ENCODE results near the gene CSTPP1. TPM values are rescaled to one million over a fixed set of nuclear protein-coding genes. Genes with fewer than 3 reads are reported as not detected.

The CSTPP1 gene
- total and polyA plus RNA-seq, 2 of the 8 experiments (the other 6 are each of a cell fraction or from before 2014, with no cell fraction given): 24.2 to 28.7 TPM

DNA sequence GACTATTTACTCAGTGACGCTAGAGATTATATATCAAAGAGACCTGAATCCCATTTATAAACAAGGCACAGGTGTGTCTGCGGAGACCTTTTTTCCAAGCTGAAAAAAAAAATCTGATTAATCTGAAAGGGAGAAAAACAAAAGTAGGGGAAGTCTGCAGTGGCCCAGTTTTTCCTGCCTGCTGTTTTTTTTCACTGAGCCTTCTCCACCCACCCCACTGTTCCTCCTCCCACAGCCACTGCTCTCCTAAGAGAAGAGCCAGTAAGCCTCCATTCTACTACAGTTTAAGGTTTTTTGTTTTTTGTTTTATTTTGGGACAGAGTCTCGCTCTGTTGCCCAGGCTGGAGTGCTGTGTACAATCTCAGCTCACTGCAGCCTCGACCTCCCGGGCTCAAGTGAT, 221.7 kb downstream of the CSTPP1 start (continued):
- TF ChIP-seq, protein P1, sequence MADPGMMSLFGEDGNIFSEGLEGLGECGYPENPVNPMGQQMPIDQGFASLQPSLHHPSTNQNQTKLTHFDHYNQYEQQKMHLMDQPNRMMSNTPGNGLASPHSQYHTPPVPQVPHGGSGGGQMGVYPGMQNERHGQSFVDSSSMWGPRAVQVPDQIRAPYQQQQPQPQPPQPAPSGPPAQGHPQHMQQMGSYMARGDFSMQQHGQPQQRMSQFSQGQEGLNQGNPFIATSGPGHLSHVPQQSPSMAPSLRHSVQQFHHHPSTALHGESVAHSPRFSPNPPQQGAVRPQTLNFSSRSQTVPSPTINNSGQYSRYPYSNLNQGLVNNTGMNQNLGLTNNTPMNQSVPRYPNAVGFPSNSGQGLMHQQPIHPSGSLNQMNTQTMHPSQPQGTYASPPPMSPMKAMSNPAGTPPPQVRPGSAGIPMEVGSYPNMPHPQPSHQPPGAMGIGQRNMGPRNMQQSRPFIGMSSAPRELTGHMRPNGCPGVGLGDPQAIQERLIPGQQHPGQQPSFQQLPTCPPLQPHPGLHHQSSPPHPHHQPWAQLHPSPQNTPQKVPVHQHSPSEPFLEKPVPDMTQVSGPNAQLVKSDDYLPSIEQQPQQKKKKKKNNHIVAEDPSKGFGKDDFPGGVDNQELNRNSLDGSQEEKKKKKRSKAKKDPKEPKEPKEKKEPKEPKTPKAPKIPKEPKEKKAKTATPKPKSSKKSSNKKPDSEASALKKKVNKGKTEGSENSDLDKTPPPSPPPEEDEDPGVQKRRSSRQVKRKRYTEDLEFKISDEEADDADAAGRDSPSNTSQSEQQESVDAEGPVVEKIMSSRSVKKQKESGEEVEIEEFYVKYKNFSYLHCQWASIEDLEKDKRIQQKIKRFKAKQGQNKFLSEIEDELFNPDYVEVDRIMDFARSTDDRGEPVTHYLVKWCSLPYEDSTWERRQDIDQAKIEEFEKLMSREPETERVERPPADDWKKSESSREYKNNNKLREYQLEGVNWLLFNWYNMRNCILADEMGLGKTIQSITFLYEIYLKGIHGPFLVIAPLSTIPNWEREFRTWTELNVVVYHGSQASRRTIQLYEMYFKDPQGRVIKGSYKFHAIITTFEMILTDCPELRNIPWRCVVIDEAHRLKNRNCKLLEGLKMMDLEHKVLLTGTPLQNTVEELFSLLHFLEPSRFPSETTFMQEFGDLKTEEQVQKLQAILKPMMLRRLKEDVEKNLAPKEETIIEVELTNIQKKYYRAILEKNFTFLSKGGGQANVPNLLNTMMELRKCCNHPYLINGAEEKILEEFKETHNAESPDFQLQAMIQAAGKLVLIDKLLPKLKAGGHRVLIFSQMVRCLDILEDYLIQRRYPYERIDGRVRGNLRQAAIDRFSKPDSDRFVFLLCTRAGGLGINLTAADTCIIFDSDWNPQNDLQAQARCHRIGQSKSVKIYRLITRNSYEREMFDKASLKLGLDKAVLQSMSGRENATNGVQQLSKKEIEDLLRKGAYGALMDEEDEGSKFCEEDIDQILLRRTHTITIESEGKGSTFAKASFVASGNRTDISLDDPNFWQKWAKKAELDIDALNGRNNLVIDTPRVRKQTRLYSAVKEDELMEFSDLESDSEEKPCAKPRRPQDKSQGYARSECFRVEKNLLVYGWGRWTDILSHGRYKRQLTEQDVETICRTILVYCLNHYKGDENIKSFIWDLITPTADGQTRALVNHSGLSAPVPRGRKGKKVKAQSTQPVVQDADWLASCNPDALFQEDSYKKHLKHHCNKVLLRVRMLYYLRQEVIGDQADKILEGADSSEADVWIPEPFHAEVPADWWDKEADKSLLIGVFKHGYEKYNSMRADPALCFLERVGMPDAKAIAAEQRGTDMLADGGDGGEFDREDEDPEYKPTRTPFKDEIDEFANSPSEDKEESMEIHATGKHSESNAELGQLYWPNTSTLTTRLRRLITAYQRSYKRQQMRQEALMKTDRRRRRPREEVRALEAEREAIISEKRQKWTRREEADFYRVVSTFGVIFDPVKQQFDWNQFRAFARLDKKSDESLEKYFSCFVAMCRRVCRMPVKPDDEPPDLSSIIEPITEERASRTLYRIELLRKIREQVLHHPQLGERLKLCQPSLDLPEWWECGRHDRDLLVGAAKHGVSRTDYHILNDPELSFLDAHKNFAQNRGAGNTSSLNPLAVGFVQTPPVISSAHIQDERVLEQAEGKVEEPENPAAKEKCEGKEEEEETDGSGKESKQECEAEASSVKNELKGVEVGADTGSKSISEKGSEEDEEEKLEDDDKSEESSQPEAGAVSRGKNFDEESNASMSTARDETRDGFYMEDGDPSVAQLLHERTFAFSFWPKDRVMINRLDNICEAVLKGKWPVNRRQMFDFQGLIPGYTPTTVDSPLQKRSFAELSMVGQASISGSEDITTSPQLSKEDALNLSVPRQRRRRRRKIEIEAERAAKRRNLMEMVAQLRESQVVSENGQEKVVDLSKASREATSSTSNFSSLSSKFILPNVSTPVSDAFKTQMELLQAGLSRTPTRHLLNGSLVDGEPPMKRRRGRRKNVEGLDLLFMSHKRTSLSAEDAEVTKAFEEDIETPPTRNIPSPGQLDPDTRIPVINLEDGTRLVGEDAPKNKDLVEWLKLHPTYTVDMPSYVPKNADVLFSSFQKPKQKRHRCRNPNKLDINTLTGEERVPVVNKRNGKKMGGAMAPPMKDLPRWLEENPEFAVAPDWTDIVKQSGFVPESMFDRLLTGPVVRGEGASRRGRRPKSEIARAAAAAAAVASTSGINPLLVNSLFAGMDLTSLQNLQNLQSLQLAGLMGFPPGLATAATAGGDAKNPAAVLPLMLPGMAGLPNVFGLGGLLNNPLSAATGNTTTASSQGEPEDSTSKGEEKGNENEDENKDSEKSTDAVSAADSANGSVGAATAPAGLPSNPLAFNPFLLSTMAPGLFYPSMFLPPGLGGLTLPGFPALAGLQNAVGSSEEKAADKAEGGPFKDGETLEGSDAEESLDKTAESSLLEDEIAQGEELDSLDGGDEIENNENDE (IDR thresholded peaks at IDR 0.05; ENCODE audit: insufficient replicate concordance, low read length): no peak
- TF ChIP-seq JUN (IDR thresholded peaks at IDR 0.05; ENCODE audit: low read depth, low read length) (no peak), POLR2AphosphoS5 (IDR thresholded peaks at IDR 0.05; ENCODE audit: low read depth, low read length) (no peak), SUZ12 (IDR thresholded peaks at IDR 0.05; ENCODE audit: low read length) (no peak), CREB1 (IDR thresholded peaks at IDR 0.05) (no peak), HDAC2 (IDR thresholded peaks at IDR 0.05; ENCODE audit: borderline replicate concordance in 1 of 2, low read depth in 2 of 2, low read length in 2 of 2) (no peak), SP4 (IDR thresholded peaks at IDR 0.05; ENCODE audit: low read length) (no peak), TEAD4 (IDR thresholded peaks at IDR 0.05; ENCODE audit: low read depth, low read length) (no peak), TAF1 (IDR thresholded peaks at IDR 0.05; ENCODE audit: low read depth, low read length) (no peak), TCF12 (IDR thresholded peaks at IDR 0.05; ENCODE audit: low read depth, low read length) (no peak)
